Measurements from ENCODE around the gene OXSM.

OXSM gene

GRCh38 chr3:25812644-25813043 is 22.8 kb downstream of the OXSM start:
- no peak for DNase-seq

- DNase-seq: no peak
Measured at GRCh38 chr3:25817107-25817506, 27.2 kb downstream of the OXSM start.

DNA sequence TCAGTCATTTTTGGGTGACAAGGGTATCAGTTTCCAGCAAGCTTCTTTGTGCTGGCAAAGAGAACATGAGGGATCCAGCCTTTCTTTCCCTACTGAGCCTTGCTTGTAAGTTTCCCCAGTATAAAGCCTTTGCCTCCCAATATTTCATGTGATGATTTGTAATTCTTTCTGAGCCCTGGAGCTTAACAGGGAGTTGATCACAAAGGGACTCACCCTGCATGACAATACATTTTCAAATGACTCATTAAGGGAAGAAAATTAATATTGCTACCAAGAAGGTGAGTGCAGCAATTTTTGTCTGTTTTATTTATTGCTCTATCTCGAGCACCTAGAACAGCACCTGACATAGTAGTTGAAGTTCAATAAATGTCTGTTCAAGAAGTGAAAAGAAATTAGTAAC is 27.7 kb downstream of the OXSM start:
- no peak for DNase-seq

GRCh38 chr3:25818335-25818734 is 28.4 kb downstream of the OXSM start:
- DNase-seq: no peak

GRCh38 chr3:25820366-25820765 is 30.5 kb downstream of the OXSM start:
- DNase-seq: no peak

- no peak for DNase-seq
Measured at GRCh38 chr3:25820816-25821486, 31.1 kb downstream of the OXSM start.

DNA sequence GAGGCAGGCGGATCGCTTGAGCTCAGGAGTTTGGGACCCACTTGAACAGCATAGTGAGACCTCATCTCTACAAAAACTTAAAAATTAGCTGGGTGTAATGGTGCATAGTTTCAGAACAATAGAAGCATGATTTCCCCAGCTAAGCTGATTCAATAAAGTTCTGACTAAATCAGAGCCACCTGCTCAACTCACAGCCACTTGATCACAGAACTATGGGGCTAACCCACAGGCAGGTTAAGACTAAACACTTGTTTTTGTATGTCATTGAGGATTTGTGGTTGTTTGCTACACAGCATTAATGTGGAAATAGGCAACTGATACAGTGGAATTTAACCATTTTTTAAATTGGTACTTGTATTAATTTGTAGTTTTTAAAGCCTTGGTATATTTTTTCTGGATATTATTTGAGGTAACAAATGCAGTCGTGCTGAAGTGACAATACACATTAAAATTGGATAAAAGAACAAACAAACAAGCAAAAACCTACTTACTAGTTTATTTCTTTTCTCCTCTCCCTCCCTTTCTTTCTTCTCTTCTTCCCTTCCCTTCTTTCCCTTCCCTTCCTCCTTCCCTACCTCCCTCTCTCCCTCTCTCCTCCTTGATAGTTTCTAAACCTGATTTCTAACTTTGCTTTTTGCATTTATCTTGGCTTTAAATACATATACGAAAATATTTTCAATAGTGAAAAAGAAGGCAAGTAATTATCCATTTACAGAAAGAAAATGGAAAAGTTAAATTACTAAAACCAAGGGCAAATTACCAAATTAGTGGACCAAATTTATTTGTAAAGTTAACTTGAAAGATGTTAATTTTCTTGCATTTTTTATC is 32.1 kb downstream of the OXSM start:
- DNase-seq: no peak

GRCh38 chr3:25823314-25823713 is 33.4 kb downstream of the OXSM start:
- no peak for DNase-seq

- DNase-seq: no peak
Measured at GRCh38 chr3:25826510-25826909, 36.6 kb downstream of the OXSM start.

- no peak for DNase-seq
Measured at GRCh38 chr3:25830373-25831280, 40.7 kb downstream of the OXSM start.

DNA sequence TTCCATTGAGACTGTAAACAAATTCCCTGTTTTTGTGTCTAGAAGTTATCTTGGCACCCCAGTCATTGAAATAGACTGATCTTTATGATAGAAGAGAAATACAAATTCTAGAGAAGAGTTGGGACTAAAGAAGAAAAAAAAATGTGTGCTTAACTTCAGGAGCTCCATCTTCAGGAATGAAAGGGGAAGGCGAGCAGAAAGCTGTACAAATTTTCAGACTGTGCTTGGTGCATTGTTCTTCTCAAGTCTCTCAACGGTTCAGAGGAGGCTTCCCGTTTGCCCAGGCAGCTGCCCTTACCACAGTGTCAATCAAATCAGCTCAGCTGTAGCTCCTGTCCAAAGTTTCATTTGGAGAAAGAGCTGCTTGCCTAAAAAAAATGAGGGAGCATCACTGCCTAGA is 41.7 kb downstream of the OXSM start:
- DNase-seq: no peak

DNA sequence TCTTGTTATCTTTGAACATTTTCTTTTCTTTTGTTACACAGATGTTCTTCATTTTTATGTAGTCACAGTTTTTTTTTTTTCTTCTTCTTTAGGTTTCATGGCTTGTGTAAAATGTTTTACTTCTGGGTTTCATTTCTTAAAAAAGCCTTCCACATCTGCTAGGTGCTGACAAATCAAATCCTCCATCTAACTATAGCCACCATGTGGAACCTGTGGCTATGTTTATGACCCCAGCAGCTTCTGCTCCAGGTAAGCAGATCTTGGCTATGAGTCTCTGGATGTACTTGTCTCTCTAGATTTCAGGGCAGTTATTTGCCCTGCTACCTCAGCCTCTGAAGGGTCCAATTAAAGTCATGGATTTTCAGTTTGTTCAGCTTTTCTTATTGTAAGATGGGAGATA is 44.5 kb downstream of the OXSM start:
- DNase-seq: no peak

DNA sequence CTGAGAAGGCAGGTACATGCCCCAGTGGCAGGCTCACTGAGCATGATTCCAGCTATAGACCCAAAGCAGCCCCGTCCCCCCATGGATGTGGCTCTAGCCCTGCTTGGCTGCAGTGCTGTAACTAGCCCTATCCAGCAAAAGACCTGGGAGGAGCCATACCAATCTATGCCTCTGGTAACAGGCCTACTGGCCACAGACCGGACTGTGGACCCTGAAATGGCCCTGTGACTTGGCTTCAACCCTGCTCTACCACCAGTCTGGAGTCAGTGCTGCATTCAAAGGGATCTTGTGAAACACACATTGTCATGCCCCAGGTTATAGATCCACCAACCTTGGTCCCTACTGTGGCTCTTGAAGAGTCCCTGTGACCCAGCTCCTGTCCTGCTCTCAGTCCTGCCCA is 46.7 kb downstream of the OXSM start:
- no peak for DNase-seq

GRCh38 chr3:25837038-25837437 is 47.1 kb downstream of the OXSM start:
- no peak for DNase-seq

DNA sequence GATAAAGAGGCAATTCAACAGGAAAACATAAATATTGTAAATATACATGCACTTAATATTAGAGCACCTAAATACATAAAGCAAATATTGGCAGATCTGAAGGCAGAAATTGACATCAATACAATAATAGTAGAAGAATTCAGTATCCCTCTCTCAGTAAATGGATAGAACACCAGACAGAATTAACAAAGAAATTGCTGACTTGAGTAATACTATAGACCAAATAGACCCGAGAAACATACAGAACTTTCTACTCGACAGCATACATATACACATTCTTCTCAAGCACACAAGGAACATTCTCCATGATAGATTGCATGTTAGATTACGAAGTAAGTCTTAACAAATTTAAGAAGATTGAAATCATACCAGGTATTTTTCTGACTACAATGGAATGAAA is 50.2 kb downstream of the OXSM start:
- no peak for DNase-seq

DNA sequence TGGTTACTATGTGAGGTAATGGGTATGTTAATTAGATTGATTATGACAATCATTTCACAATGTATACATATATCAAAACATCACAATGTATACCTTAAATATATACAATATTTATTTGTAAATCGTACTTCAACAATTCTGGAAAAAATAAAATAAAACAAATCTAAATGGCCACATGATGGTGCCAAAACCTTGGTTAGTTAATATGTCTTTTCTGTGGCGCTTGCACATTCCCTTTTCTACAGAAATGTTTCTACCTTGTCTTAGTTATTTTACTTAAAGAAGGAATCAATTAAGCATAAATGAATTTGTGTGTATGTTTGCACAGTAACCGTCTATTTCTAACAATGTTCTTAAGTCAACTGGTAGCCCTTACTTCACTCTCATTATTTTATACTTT is 53.4 kb downstream of the OXSM start:
- no peak for DNase-seq

Data from stimulated activated CD4-positive, alpha-beta T cell treated with anti-CD3 and anti-CD28 coated beads, Interleukin-1b, Interleukin-23, amount 100 ng/mL, for 48 hours (primary cell).